Thyroid gland (tissue), 4 donors: ENCODE data around the gene HIVEP3. TPM values are rescaled to one million over a fixed set of nuclear protein-coding genes. Genes with fewer than 3 reads are reported as not detected.
"Not testable (repeated sequence)": the region's sequence is repeated elsewhere in the genome, so short reads cannot be mapped to it uniquely, and the experiment has no call there.

Source experiments
- DNase-seq, 2 donors: peaks; one replicate each; pipeline ENCODE4 v3.0.0-alpha.2; 2019
- H3K27ac ChIP-seq, 3 donors: fragments of 200-600 bp; sonication (generic); 1 replicate in 2 of 3; 2 replicates in 1 of 3; pipeline ENCODE4 v1.5.1; 2016 to 2019; ENCODE audit warnings: mild to moderate bottlenecking in 1 of 3, moderate library complexity in 1 of 3
- H3K27me3 ChIP-seq: fragments of 200-600 bp; sonication (generic); one replicate; pipeline ENCODE4 v1.5.1; 2019
- H3K36me3 ChIP-seq, 2 donors: fragments of 200-600 bp; sonication (generic); one replicate each; pipeline ENCODE4 v1.5.1; 2016 to 2019
- H3K4me1 ChIP-seq, 2 donors: fragments of 200-600 bp; sonication (generic); one replicate each; pipeline ENCODE4 v1.5.1; 2017 to 2019
- H3K4me3 ChIP-seq, 3 donors: fragments of 200-600 bp; sonication (generic); replicated peaks in 1 of 3; 1 replicate in 2 of 3; 2 replicates in 1 of 3; pipeline ENCODE4 v1.5.1; 2016; ENCODE audit warnings: mild to moderate bottlenecking in 1 of 3
- H3K9me3 ChIP-seq: fragments of 200-600 bp; sonication (generic); one replicate; pipeline ENCODE4 v1.5.1; 2017
- CTCF ChIP-seq, 6 experiments: fragments of 200-600 bp in 3 of 6; fragments of 450-650 bp in 3 of 6; sonication (generic) in 3 of 6; IDR thresholded peaks; one replicate each; pipeline ENCODE4 v1.5.1; 2016 to 2019; ENCODE audit warnings: antibody characterized with exemption in 6 of 6, mild to moderate bottlenecking in 2 of 6, inconsistent platforms in 1 of 6, moderate library complexity in 1 of 6
- POLR2A ChIP-seq, 2 donors: fragments of 450-650 bp; IDR thresholded peaks; one replicate each; pipeline ENCODE4 v1.6.1; 2017; ENCODE audit warnings: antibody characterized with exemption in 2 of 2, mild to moderate bottlenecking in 2 of 2, moderate library complexity in 1 of 2
- WGBS, 2 donors: methylation state at CpG; one replicate each; pipeline ENCODE4 v1.1.5; 2017; 5-methylcytosine and 5-hydroxymethylcytosine counted together
- intact Hi-C: fragments of 100-400 bp; cut with DNase I; formaldehyde crosslinking; loops from one replicate; pipeline ENCODE4 v1.15.1; 2023
- total RNA-seq, 4 donors: library from RNA; depleted of rRNA; stranded (reverse); fragments of >200 nt; gene quantifications; one replicate each; pipeline ENCODE4 v1.2.3, GENCODE V29; 2016

The HIVEP3 gene
- total RNA-seq, 4 donors from 2014 or later = 9.7 to 13.5 (median 12.5) TPM

- Histone ChIP-seq H3K27ac (no peak overlapping the region), H3K36me3 (no peaks in the 10 kb centered on the region), H3K4me3 (no peak overlapping the region), H3K4me1 (peaks cover 3 to 9% of the 10 kb centered on the region in 2 donors), H3K9me3 (no peaks in the 10 kb centered on the region), H3K27me3 (no peaks in the 10 kb centered on the region)
- intact Hi-C loops = no loop called here
- TF ChIP-seq CTCF (IDR thresholded peaks at IDR 0.05) = no peak
- TF ChIP-seq POLR2A (IDR thresholded peaks at IDR 0.05) = no peak
- DNase-seq = no peak
- WGBS, 2 donors = 38 to 86% methylated on average over 1 of the region's 1 CpG
Measured at GRCh38 chr1:41925712-41926111, 7.0 kb upstream of the HIVEP3 start.

GRCh38 chr1:41924911-41925310 is 6.2 kb upstream of the HIVEP3 start:
- no peak overlapping the region for H3K27ac ChIP-seq
- no peak overlapping the region for H3K4me3 ChIP-seq
- no peak for DNase-seq
- no peak for TF ChIP-seq CTCF (IDR thresholded peaks at IDR 0.05)
- WGBS, 2 donors = 54 to 57% methylated on average over 2 of the region's 2 CpGs
- H3K4me1 ChIP-seq = peaks cover 3 to 11% of the 10 kb centered on the region in 2 donors
- no peaks in the 10 kb centered on the region for H3K36me3 ChIP-seq
- H3K9me3 ChIP-seq = no peaks in the 10 kb centered on the region
- intact Hi-C loops = no loop called here
- no peaks in the 10 kb centered on the region for H3K27me3 ChIP-seq

GRCh38 chr1:41921271-41921670 is 2.5 kb upstream of the HIVEP3 start:
- H3K27ac ChIP-seq, H3K27me3 ChIP-seq, H3K9me3 ChIP-seq, DNase-seq, H3K36me3 ChIP-seq, intact Hi-C loops, H3K4me3 ChIP-seq: not testable (repeated sequence)
- H3K4me1 ChIP-seq = peaks cover 23 to 31% of the 10 kb centered on the region in 2 donors
- WGBS, 2 donors = 95 to 98% methylated on average over 2 of the region's 2 CpGs

GRCh38 chr1:41920658-41921057 is 1.9 kb upstream of the HIVEP3 start:
- no peak overlapping the region for H3K4me3 ChIP-seq
- intact Hi-C loops = no loop called here
- H3K27ac ChIP-seq = no peak overlapping the region
- no peaks in the 10 kb centered on the region for H3K27me3 ChIP-seq
- TF ChIP-seq CTCF (IDR thresholded peaks at IDR 0.05) (no peak), POLR2A (IDR thresholded peaks at IDR 0.05) (no peak)
- no peaks in the 10 kb centered on the region for H3K9me3 ChIP-seq
- WGBS, 2 donors = 89 to 93% methylated on average over 2 of the region's 2 CpGs
- H3K36me3 ChIP-seq = no peaks in the 10 kb centered on the region
- peaks cover 29 to 37% of the 10 kb centered on the region in 2 donors for H3K4me1 ChIP-seq
- no peak for DNase-seq

GRCh38 chr1:41919764-41920397 is 1.2 kb upstream of the HIVEP3 start:
- Histone ChIP-seq H3K27me3 (no peaks in the 10 kb centered on the region), H3K27ac (peak overlapping the region in 1 of 3 donors; percentile 18), H3K4me1 (peaks cover 34 to 40% of the 10 kb centered on the region in 2 donors), H3K36me3 (no peaks in the 10 kb centered on the region), H3K9me3 (no peaks in the 10 kb centered on the region), H3K4me3 (no peak overlapping the region)
- 60 to 67% methylated on average over 17 to 18 of the region's 18 CpGs for WGBS, 2 donors
- intact Hi-C loops = no loop called here
- TF ChIP-seq POLR2A (IDR thresholded peaks at IDR 0.05) = peak in 1 of 2 donors; percentile 17
- TF ChIP-seq CTCF (IDR thresholded peaks at IDR 0.05) = no peak
- DNase-seq = peak; percentile 21 to 65
